DMS 273 treated with DMSO at 0.1 percent for 48 hours (cell line): ENCODE data around the gene SLC6A19.
"Not testable (repeated sequence)": the region's sequence is repeated elsewhere in the genome, so short reads cannot be mapped to it uniquely, and the experiment has no call there.

Source experiments
- DNase-seq: peaks from one replicate; lab custom pipeline; 2025; lab: John Stamatoyannopoulos, UW

The SLC6A19 gene

GRCh38 chr5:1265461-1266455 is 64.4 kb downstream of the SLC6A19 start:
- DNase-seq, result no peak

- no peak for DNase-seq
These were observed 65.4 kb downstream of the SLC6A19 start for GRCh38 chr5:1266791-1267190.

GRCh38 chr5:1267464-1267863 is 66.1 kb downstream of the SLC6A19 start:
- DNase-seq, result not testable (repeated sequence)

- no peak for DNase-seq
These were observed 66.7 kb downstream of the SLC6A19 start for GRCh38 chr5:1268056-1268455.

GRCh38 chr5:1268666-1269065 is 67.3 kb downstream of the SLC6A19 start:
- no peak for DNase-seq

- no peak for DNase-seq
These were observed 69.0 kb downstream of the SLC6A19 start for GRCh38 chr5:1270426-1270825.

GRCh38 chr5:1270933-1271914 is 69.8 kb downstream of the SLC6A19 start:
- no peak for DNase-seq

GRCh38 chr5:1272201-1272600 is 70.8 kb downstream of the SLC6A19 start:
- no peak for DNase-seq

GRCh38 chr5:1273745-1274144 is 72.3 kb downstream of the SLC6A19 start:
- no peak for DNase-seq

- no peak for DNase-seq
These were observed 73.1 kb downstream of the SLC6A19 start for GRCh38 chr5:1274471-1274870.
